Left ventricle myocardium inferior (tissue), 1 donor: ENCODE data around the gene FAF1. TPM values are rescaled to one million over a fixed set of nuclear protein-coding genes. Genes with fewer than 3 reads are reported as not detected.
A peak's percentile ranks its signal among the peaks of the same experiment; 100 is the strongest.

ENCODE experiments used
- DNase-seq: peaks from one replicate; pipeline ENCODE4 v3.0.0-alpha.2; 2020
- H3K27ac ChIP-seq: fragments of 200-600 bp; replicated peaks from 2 replicates; pipeline ENCODE4 v1.8.0; 2021
- H3K27me3 ChIP-seq: fragments of 200-600 bp; 2 replicates; pipeline ENCODE4 v1.8.0; 2021; ENCODE audit warnings: low read depth
- H3K36me3 ChIP-seq: fragments of 200-600 bp; 2 replicates; pipeline ENCODE4 v1.8.0; 2021
- H3K4me1 ChIP-seq: fragments of 200-600 bp; 2 replicates; pipeline ENCODE4 v1.8.0; 2021
- H3K4me3 ChIP-seq: fragments of 200-600 bp; 2 replicates; pipeline ENCODE4 v1.8.0; 2021; ENCODE audit warnings: mild to moderate bottlenecking, moderate library complexity
- H3K9me3 ChIP-seq: fragments of 200-600 bp; replicated peaks from 2 replicates; pipeline ENCODE4 v1.8.0; 2021
- intact Hi-C: fragments of 100-400 bp; cut with micrococcal nuclease; formaldehyde crosslinking; loops from one replicate; pipeline ENCODE4 v1.11.0; 2022
- total RNA-seq: library from RNA; stranded (reverse); fragmentation: NEBNext Ultra II Directional; extraction: Animal tissue kit (Norgen Biotek cat#: 25700); gene quantifications from one replicate; pipeline ENCODE4 v1.2.1, GENCODE V29; 2021
- TF ChIP-seq, protein P1 (sequence below): fragments of 200-600 bp; IDR thresholded peaks from 2 replicates; pipeline ENCODE4 v1.8.0; 2021; ENCODE audit warnings: antibody characterized with exemption, mild to moderate bottlenecking, borderline replicate concordance
- donor health status: DM: no; HTN: yes; CAD: no; lungs with severe emphysema.

FAF1 gene
- total RNA-seq, 1 donor from 2014 or later: 80.0 TPM

DNA sequence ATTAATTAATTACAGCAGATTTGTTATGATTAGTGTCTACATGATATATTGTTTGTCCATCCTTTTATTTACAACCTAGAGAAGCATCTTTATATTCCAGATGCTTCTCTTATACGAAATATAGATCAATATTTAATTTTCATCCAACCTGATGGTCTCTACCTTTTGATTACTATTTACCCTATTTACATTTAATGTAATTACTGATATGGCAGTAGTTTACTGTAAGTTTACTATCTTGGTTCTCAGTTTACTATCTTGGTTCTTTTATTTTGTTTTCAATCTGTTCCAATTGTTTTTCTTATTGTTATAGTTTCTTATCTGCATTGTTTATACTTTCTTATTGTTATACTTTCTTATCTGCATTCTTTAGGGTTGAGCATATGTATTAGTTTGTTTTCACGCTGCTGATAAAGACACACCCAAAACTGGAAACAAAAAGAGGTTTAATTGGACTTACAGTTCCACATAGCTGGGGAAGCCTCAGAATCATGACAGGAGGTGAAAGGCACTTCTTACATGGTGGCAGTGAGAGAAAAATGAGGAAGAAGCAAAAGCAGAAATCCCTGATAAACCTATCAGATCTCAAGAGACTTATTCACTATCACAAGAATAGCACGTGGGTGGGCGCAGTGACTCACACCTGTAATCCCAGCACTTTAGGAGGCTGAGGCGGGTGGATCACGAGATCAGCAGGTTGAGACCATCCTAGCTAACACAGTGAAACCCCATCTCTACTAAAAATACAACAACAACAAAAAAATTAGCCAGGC, 28.9 kb downstream of the FAF1 start:
- H3K36me3 ChIP-seq: no peaks in the 10 kb centered on the region
- H3K4me1 ChIP-seq: peaks cover 19% of the 10 kb centered on the region
- TF ChIP-seq, protein P1, sequence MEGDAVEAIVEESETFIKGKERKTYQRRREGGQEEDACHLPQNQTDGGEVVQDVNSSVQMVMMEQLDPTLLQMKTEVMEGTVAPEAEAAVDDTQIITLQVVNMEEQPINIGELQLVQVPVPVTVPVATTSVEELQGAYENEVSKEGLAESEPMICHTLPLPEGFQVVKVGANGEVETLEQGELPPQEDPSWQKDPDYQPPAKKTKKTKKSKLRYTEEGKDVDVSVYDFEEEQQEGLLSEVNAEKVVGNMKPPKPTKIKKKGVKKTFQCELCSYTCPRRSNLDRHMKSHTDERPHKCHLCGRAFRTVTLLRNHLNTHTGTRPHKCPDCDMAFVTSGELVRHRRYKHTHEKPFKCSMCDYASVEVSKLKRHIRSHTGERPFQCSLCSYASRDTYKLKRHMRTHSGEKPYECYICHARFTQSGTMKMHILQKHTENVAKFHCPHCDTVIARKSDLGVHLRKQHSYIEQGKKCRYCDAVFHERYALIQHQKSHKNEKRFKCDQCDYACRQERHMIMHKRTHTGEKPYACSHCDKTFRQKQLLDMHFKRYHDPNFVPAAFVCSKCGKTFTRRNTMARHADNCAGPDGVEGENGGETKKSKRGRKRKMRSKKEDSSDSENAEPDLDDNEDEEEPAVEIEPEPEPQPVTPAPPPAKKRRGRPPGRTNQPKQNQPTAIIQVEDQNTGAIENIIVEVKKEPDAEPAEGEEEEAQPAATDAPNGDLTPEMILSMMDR: no peak
- H3K27me3 ChIP-seq: no peaks in the 10 kb centered on the region
- intact Hi-C loops: loop anchor here (10.0 kb wide), 1 partner anchor 114 kb away; no protein-coding TSS in a partner anchor
- no peak overlapping the region for H3K27ac ChIP-seq
- H3K9me3 ChIP-seq: peaks cover 4% of the 10 kb centered on the region
- no peak overlapping the region for H3K4me3 ChIP-seq
- no peak for DNase-seq

DNA sequence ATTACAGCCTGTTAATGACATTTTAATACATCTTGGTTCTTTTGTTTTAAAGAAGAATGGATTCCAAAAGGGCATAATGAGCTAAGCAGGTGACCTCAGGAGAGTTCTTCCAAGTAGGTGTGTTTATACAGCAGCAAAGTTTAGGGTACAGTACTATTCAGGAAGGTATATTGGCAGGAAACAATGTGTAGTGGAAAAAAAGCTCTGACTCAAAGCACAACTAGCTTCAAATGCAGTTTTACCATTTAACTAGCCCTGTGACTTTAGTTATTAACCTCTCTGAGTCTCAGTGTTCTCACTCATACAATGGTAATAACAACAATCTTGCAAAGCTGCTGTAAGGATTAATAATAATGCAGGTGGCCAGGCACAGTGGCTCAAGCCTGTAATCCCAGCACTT, 29.9 kb downstream of the FAF1 start:
- H3K9me3 ChIP-seq: peaks cover 4% of the 10 kb centered on the region
- no peak overlapping the region for H3K27ac ChIP-seq
- no peaks in the 10 kb centered on the region for H3K27me3 ChIP-seq
- intact Hi-C loops: loop anchor here (10.0 kb wide), 1 partner anchor 115 kb away; no protein-coding TSS in a partner anchor
- no peak for DNase-seq
- H3K36me3 ChIP-seq: no peaks in the 10 kb centered on the region
- no peak overlapping the region for H3K4me3 ChIP-seq
- H3K4me1 ChIP-seq: peaks cover 10% of the 10 kb centered on the region
- TF ChIP-seq, protein P1: no peak

DNA sequence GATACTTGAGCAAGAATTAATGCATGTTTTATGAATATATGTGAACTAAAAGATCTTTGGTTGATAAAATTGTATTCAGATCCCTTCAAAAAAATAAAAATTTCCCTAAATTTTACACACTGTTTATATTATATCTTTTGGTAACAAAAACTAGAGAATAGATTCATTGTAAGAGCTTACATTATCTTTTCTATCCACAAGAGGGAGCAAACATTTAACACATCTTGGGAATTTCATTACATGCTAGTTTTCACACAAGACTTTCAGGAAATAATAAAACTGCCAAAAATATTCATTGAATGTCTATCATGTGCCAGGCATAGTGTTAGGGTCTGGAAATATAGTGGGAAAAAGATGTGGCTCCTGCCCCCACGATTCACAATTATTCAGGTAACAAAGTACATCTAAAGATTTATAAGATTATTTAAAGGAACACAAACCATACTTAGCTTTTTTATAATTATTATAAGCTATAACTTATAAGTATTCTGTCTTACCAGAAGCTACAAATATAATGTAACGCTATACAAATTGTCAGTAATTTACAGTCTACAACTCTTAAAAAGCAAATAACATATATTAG, 30.6 kb downstream of the FAF1 start:
- DNase-seq: no peak
- H3K27me3 ChIP-seq: no peaks in the 10 kb centered on the region
- TF ChIP-seq, protein P1: peak; percentile 72
- intact Hi-C loops: no loop called here
- H3K4me3 ChIP-seq: no peak overlapping the region
- H3K4me1 ChIP-seq: peaks cover 10% of the 10 kb centered on the region
- no peak overlapping the region for H3K27ac ChIP-seq
- peaks cover 9% of the 10 kb centered on the region for H3K9me3 ChIP-seq
- H3K36me3 ChIP-seq: no peaks in the 10 kb centered on the region

DNA sequence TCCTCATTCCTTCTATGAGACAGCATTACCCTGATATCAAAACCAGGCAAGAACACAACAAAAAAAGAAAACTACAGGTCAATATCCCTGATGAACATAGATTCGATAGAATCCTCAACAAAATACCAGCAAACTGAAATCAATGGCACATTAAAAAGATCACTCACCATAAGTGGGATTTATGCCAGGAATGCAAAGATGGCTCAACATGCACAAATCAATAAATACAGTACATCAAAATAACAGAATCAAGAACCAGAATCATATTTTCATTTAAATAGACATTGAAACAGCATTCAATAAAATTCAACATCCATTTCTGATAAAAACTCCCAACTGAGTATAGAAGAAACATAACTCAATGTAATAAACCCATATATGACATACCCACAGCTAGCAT, 36.5 kb downstream of the FAF1 start:
- intact Hi-C loops: no loop called here
- no peak for DNase-seq
- H3K4me3 ChIP-seq: no peak overlapping the region

DNA sequence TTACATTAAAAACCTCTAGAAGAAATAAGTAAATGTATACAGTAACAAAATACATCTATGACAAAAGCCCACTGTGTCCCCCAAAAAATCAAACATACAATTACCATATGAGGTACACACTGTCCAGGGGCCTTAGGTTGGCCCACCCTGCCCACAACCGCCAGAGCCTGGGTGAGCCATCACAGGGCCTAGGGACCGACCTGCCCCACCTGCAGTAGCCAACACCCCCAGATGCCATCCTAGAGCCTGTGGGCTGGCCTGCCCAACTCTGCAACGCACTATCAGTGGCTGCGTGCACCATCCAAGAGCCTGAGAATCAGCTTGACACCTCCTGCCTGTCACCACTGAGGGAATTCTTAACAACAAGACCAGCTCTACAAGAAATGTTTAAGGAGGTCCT, 39.0 kb downstream of the FAF1 start:
- peaks cover 22% of the 10 kb centered on the region for H3K4me1 ChIP-seq
- intact Hi-C loops: no loop called here
- no peaks in the 10 kb centered on the region for H3K36me3 ChIP-seq
- no peaks in the 10 kb centered on the region for H3K27me3 ChIP-seq
- H3K27ac ChIP-seq: no peak overlapping the region
- H3K4me3 ChIP-seq: no peak overlapping the region
- TF ChIP-seq, protein P1: no peak
- peaks cover 21% of the 10 kb centered on the region for H3K9me3 ChIP-seq
- no peak for DNase-seq

More for the DNA sequence above, 36.5 kb downstream of the FAF1 start:
- Histone ChIP-seq H3K36me3 (no peaks in the 10 kb centered on the region), H3K9me3 (peaks cover 21% of the 10 kb centered on the region), H3K27ac (no peak overlapping the region), H3K27me3 (no peaks in the 10 kb centered on the region), H3K4me1 (peaks cover 6% of the 10 kb centered on the region)
- TF ChIP-seq, protein P1: no peak
